Esophagus muscularis mucosa (tissue), 4 donors: ENCODE measurements around the gene PPP4R3A. TPM values are rescaled to one million over a fixed set of nuclear protein-coding genes. Genes with fewer than 3 reads are reported as not detected.
"Not testable (repeated sequence)": the region's sequence is repeated elsewhere in the genome, so short reads cannot be mapped to it uniquely, and the experiment has no call there.

Experiments
- DNase-seq: peaks from one replicate; pipeline ENCODE4 v3.0.0-alpha.2; 2017; ENCODE audit errors: extremely low spot score
- H3K27ac ChIP-seq, 4 donors: fragments of 200-600 bp; sonication (generic); replicated peaks in 1 of 4; 1 replicate in 3 of 4; 2 replicates in 1 of 4; pipeline ENCODE4 v1.5.1; 2016 to 2019; ENCODE audit warnings: mild to moderate bottlenecking in 1 of 4
- H3K27me3 ChIP-seq, 4 donors: fragments of 200-600 bp; sonication (generic); one replicate each; pipeline versions ENCODE4 v1.5.1 to v1.6.0; 2016 to 2019
- H3K36me3 ChIP-seq, 4 donors: fragments of 200-600 bp; sonication (generic); one replicate each; pipeline ENCODE4 v1.5.1; 2016 to 2019
- H3K4me1 ChIP-seq, 4 donors: fragments of 200-600 bp; sonication (generic); one replicate each; pipeline ENCODE4 v1.5.1; 2016 to 2019
- H3K4me3 ChIP-seq, 4 donors: fragments of 200-600 bp; sonication (generic); 1 replicate in 2 of 4; 2 replicates in 2 of 4; pipeline ENCODE4 v1.5.1; 2016 to 2019; ENCODE audit warnings: mild to moderate bottlenecking in 4 of 4, moderate library complexity in 1 of 4
- H3K9me3 ChIP-seq, 4 donors: fragments of 200-600 bp; sonication (generic); 1 replicate in 3 of 4; 2 replicates in 1 of 4; pipeline ENCODE4 v1.5.1; 2016 to 2019
- CTCF ChIP-seq, 3 experiments: fragments of 200-600 bp in 2 of 3; fragments of 450-650 bp in 1 of 3; sonication (generic) in 2 of 3; IDR thresholded peaks; one replicate each; pipeline ENCODE4 v1.5.1; 2017 to 2019; ENCODE audit warnings: antibody characterized with exemption in 3 of 3, mild to moderate bottlenecking in 2 of 3, moderate library complexity in 1 of 3
- EP300 ChIP-seq: sonication (generic); formaldehyde crosslinking; IDR thresholded peaks from one replicate; pipeline ENCODE4 v1.6.1; 2017; ENCODE audit warnings: antibody characterized with exemption
- POLR2A ChIP-seq: fragments of 450-650 bp; IDR thresholded peaks from one replicate; pipeline ENCODE4 v1.6.1; 2017; ENCODE audit warnings: antibody characterized with exemption, moderate library complexity, mild to moderate bottlenecking, low read depth
- POLR2AphosphoS5 ChIP-seq, 2 donors: sonication (generic); formaldehyde crosslinking; IDR thresholded peaks; one replicate each; pipeline ENCODE4 v1.6.1; 2017; ENCODE audit warnings: antibody characterized with exemption in 2 of 2
- WGBS: methylation state at CpG from one replicate; pipeline ENCODE4 v1.1.5; 2018; 5-methylcytosine and 5-hydroxymethylcytosine counted together
- intact Hi-C: fragments of 100-400 bp; cut with DNase I; formaldehyde crosslinking; loops from one replicate; pipeline ENCODE4 v1.15.1; 2023
- small RNA-seq, 3 donors: library from RNA; depleted of rRNA; stranded (forward); fragments of <200 nt; gene quantifications; one replicate each; pipeline ENCODE3, GENCODE V24; 2016
- total RNA-seq, 4 donors: library from RNA; depleted of rRNA; stranded (reverse); fragments of >200 nt; gene quantifications; one replicate each; pipeline versions ENCODE4 v1.1.0 to v1.2.1, GENCODE V29; 2016

The PPP4R3A gene
- total RNA-seq, 4 donors from 2014 or later, result 60.2 to 78.5 (median 70.4) TPM

GRCh38 chr14:91410771-91411536 lies 99.2 kb downstream of the PPP4R3A start:
- H3K4me3 ChIP-seq, result no peak overlapping the region
- no peak for DNase-seq
- intact Hi-C loops, result no loop called here

GRCh38 chr14:91409928-91410718 lies 100.0 kb downstream of the PPP4R3A start:
- Histone ChIP-seq H3K4me3 (no peak overlapping the region), H3K9me3 (no peaks in the 10 kb centered on the region), H3K27ac (no peak overlapping the region), H3K27me3 (no peaks in the 10 kb centered on the region), H3K4me1 (peaks cover 0 to 8% (median 0%) of the 10 kb centered on the region in 4 donors), H3K36me3 (no peaks in the 10 kb centered on the region)
- intact Hi-C loops, result no loop called here
- DNase-seq, result no peak
- TF ChIP-seq EP300, result no peak
- no peak for TF ChIP-seq CTCF (IDR thresholded peaks at IDR 0.05)
- no peak for TF ChIP-seq POLR2A
- TF ChIP-seq POLR2AphosphoS5 (IDR thresholded peaks at IDR 0.05), result no peak
- WGBS, result 67% methylated on average over 8 of the region's 8 CpGs

More at GRCh38 chr14:91410771-91411536, 99.2 kb downstream of the PPP4R3A start:
- 70% methylated on average over 12 of the region's 12 CpGs for WGBS
- Histone ChIP-seq H3K27ac (no peak overlapping the region), H3K27me3 (peaks cover 0 to 1% (median 0%) of the 10 kb centered on the region in 4 donors), H3K9me3 (no peaks in the 10 kb centered on the region), H3K36me3 (no peaks in the 10 kb centered on the region), H3K4me1 (peaks cover 0 to 8% (median 3%) of the 10 kb centered on the region in 4 donors)
- no peak for TF ChIP-seq POLR2A
- TF ChIP-seq CTCF (IDR thresholded peaks at IDR 0.05), result no peak
- no peak for TF ChIP-seq EP300
- TF ChIP-seq POLR2AphosphoS5 (IDR thresholded peaks at IDR 0.05), result no peak

- H3K4me1 ChIP-seq, H3K36me3 ChIP-seq, DNase-seq, H3K9me3 ChIP-seq, H3K27me3 ChIP-seq, intact Hi-C loops, H3K4me3 ChIP-seq, H3K27ac ChIP-seq: not testable (repeated sequence)
- WGBS, result 93% methylated on average over 6 of the region's 6 CpGs
Observed at GRCh38 chr14:91409240-91409639, 100.9 kb downstream of the PPP4R3A start.

Small RNA genes lying within 50 kb of the gene (small RNA-seq; reads per million reads assigned to genes)
- 0 reads per million in 3 donors for gene AL133373.1

Other genes with a start within 250 kb of the PPP4R3A start
- 1 to 10 TPM; 4.2 to 6.3 (median 5.6) TPM for gene CCDC88C, start 92.5 kb downstream of the PPP4R3A start, total RNA-seq
- gene CATSPERB, start 221.8 kb upstream of the PPP4R3A start, total RNA-seq, result 1 to 10 TPM in 1 of 4 donors, under 1 TPM in 3; 0.11 to 2.9 (median 0.91) TPM